ACC112 (cell line): ENCODE data around the gene SPATA31C1.

Experiments
- H2AFZ ChIP-seq: fragments of 200-600 bp; sonication (generic); one replicate; pipeline ENCODE4 v1.6.0; 2017; ENCODE audit warnings: antibody characterized with exemption, low read length; ENCODE audit not compliant: unreplicated experiment
- H3K27ac ChIP-seq: fragments of 200-600 bp; sonication (generic); 2 replicates; pipeline ENCODE4 v1.5.1; 2014; ENCODE audit warnings: low read depth, mild to moderate bottlenecking, antibody characterized with exemption, low read length, moderate library complexity
- H3K27me3 ChIP-seq: fragments of 200-600 bp; sonication (generic); 2 replicates; pipeline ENCODE4 v1.6.1; 2014; ENCODE audit warnings: mild to moderate bottlenecking, antibody characterized with exemption, low read length, moderate library complexity, mixed read lengths; ENCODE audit not compliant: insufficient read depth
- H3K36me3 ChIP-seq: fragments of 200-600 bp; sonication (generic); 2 replicates; pipeline ENCODE4 v1.6.1; 2016; ENCODE audit warnings: mild to moderate bottlenecking, antibody characterized with exemption, low read length, moderate library complexity, mixed read lengths; ENCODE audit not compliant: insufficient read depth
- H3K4me1 ChIP-seq: fragments of 200-600 bp; sonication (generic); one replicate; pipeline ENCODE4 v1.6.1; 2016; ENCODE audit warnings: low read length, mixed read lengths; ENCODE audit not compliant: insufficient read depth, unreplicated experiment, control insufficient read depth
- H3K4me3 ChIP-seq: fragments of 200-600 bp; sonication (generic); 2 replicates; pipeline ENCODE4 v1.5.1; 2014; ENCODE audit warnings: mild to moderate bottlenecking, low read depth, low read length
- H3K79me2 ChIP-seq: fragments of 200-600 bp; sonication (generic); one replicate; pipeline ENCODE4 v1.6.0; 2016; ENCODE audit warnings: low read length; ENCODE audit not compliant: control insufficient read depth, unreplicated experiment, insufficient read depth

Gene SPATA31C1

GRCh38 chr9:87876708-87877107, 41.1 kb upstream of the SPATA31C1 start:
- Histone ChIP-seq H3K4me1 (peaks cover 20% of the 10 kb centered on the region), H2AFZ (no peak overlapping the region), H3K79me2 (no peaks in the 10 kb centered on the region), H3K4me3 (no peak overlapping the region), H3K36me3 (no peaks in the 10 kb centered on the region), H3K27ac (no peak overlapping the region), H3K27me3 (no peaks in the 10 kb centered on the region)

- H3K36me3 ChIP-seq: no peaks in the 10 kb centered on the region
- peak overlapping the region; percentile 17; the same call in 1 of the 2 replicates for H3K4me3 ChIP-seq
- peak overlapping the region; percentile 85 for H3K27ac ChIP-seq
- H3K4me1 ChIP-seq: peaks cover 20% of the 10 kb centered on the region
- H3K27me3 ChIP-seq: no peaks in the 10 kb centered on the region
- peak overlapping the region; percentile 76 for H2AFZ ChIP-seq
- no peaks in the 10 kb centered on the region for H3K79me2 ChIP-seq
Measured at GRCh38 chr9:87878989-87879511, 38.7 kb upstream of the SPATA31C1 start.

- Histone ChIP-seq H3K79me2 (no peaks in the 10 kb centered on the region), H2AFZ (no peak overlapping the region), H3K36me3 (no peaks in the 10 kb centered on the region), H3K27ac (no peak overlapping the region), H3K4me1 (peaks cover 20% of the 10 kb centered on the region), H3K4me3 (no peak overlapping the region), H3K27me3 (no peaks in the 10 kb centered on the region)
Measured at GRCh38 chr9:87880116-87880515, 37.6 kb upstream of the SPATA31C1 start.

- no peak overlapping the region for H3K27ac ChIP-seq
- no peaks in the 10 kb centered on the region for H3K36me3 ChIP-seq
- no peaks in the 10 kb centered on the region for H3K79me2 ChIP-seq
- H2AFZ ChIP-seq: no peak overlapping the region
- peaks cover 20% of the 10 kb centered on the region for H3K4me1 ChIP-seq
- no peak overlapping the region for H3K4me3 ChIP-seq
- no peaks in the 10 kb centered on the region for H3K27me3 ChIP-seq
Measured at GRCh38 chr9:87880683-87881082, 37.1 kb upstream of the SPATA31C1 start.

- peaks cover 20% of the 10 kb centered on the region for H3K4me1 ChIP-seq
- H2AFZ ChIP-seq: no peak within 1 kb of the TSS
- H3K36me3 ChIP-seq: no peaks in the 10 kb centered on the region
- no peak within 1 kb of the TSS for H3K27ac ChIP-seq
- no peaks in the 10 kb centered on the region for H3K27me3 ChIP-seq
- no peaks in the 10 kb centered on the region for H3K79me2 ChIP-seq
- no peak within 1 kb of the TSS for H3K4me3 ChIP-seq
Measured at GRCh38 chr9:87882627-87883026, 35.1 kb upstream of the SPATA31C1 start, which contains the start of gene SPATA31E1. TSS of gene SPATA31E1 (plus strand) at chr9:87882877. CDS start at chr9:87882892, 15 bp downstream.

- Histone ChIP-seq H3K27me3 (no peaks in the 10 kb centered on the region), H3K4me1 (peaks cover 20% of the 10 kb centered on the region), H3K4me3 (no peak overlapping the region), H3K79me2 (no peaks in the 10 kb centered on the region), H2AFZ (no peak overlapping the region), H3K36me3 (no peaks in the 10 kb centered on the region), H3K27ac (no peak overlapping the region)
Measured at GRCh38 chr9:87883274-87883673, 34.5 kb upstream of the SPATA31C1 start.

- H2AFZ ChIP-seq: no peak overlapping the region
Measured at GRCh38 chr9:87883990-87884389, 33.8 kb upstream of the SPATA31C1 start.

GRCh38 chr9:87884578-87885459, 32.9 kb upstream of the SPATA31C1 start:
- Histone ChIP-seq H3K27me3 (no peaks in the 10 kb centered on the region), H3K4me3 (no peak overlapping the region), H2AFZ (no peak overlapping the region), H3K79me2 (no peaks in the 10 kb centered on the region), H3K36me3 (no peaks in the 10 kb centered on the region), H3K4me1 (peaks cover 7% of the 10 kb centered on the region), H3K27ac (no peak overlapping the region)

More at GRCh38 chr9:87883990-87884389, 33.8 kb upstream of the SPATA31C1 start:
- Histone ChIP-seq H3K36me3 (no peaks in the 10 kb centered on the region), H3K27me3 (no peaks in the 10 kb centered on the region), H3K4me3 (no peak overlapping the region), H3K27ac (no peak overlapping the region), H3K4me1 (peaks cover 13% of the 10 kb centered on the region), H3K79me2 (no peaks in the 10 kb centered on the region)

- Histone ChIP-seq H3K4me1 (no peaks in the 10 kb centered on the region), H3K79me2 (no peaks in the 10 kb centered on the region), H3K4me3 (no peak overlapping the region), H2AFZ (no peak overlapping the region), H3K36me3 (no peaks in the 10 kb centered on the region), H3K27ac (no peak overlapping the region), H3K27me3 (no peaks in the 10 kb centered on the region)
Measured at GRCh38 chr9:87885484-87886189, 32.1 kb upstream of the SPATA31C1 start.

- Histone ChIP-seq H3K79me2 (no peaks in the 10 kb centered on the region), H3K4me3 (no peak overlapping the region), H2AFZ (no peak overlapping the region), H3K27ac (no peak overlapping the region), H3K27me3 (no peaks in the 10 kb centered on the region), H3K4me1 (no peaks in the 10 kb centered on the region), H3K36me3 (no peaks in the 10 kb centered on the region)
Measured at GRCh38 chr9:87886210-87886932, 31.4 kb upstream of the SPATA31C1 start.
